Progenitor cell of endocrine pancreas (in vitro differentiated cells): ENCODE measurements around the gene TEX2. TPM values are rescaled to one million over a fixed set of nuclear protein-coding genes. Genes with fewer than 3 reads are reported as not detected.

ENCODE experiments used
- DNase-seq: peaks from one replicate; pipeline ENCODE4 v3.0.0; 2021; ENCODE audit warnings: low spot score; ENCODE audit not compliant: unreplicated experiment
- H3K27ac Mint-ChIP-seq: 2 replicates; pipeline ENCODE4 v1.8.0; 2021; ENCODE audit warnings: mild to moderate bottlenecking, moderate library complexity, mixed read lengths
- H3K27me3 Mint-ChIP-seq: 2 replicates; pipeline ENCODE4 v1.8.0; 2021; ENCODE audit warnings: mixed read lengths
- H3K36me3 Mint-ChIP-seq: 2 replicates; pipeline ENCODE4 v1.8.0; 2022; ENCODE audit warnings: mixed read lengths; ENCODE audit not compliant: insufficient read depth
- H3K4me1 Mint-ChIP-seq: 2 replicates; pipeline ENCODE4 v1.8.0; 2021; ENCODE audit warnings: low read depth, mixed read lengths
- H3K4me3 Mint-ChIP-seq: 2 replicates; pipeline ENCODE4 v1.8.0; 2021; ENCODE audit warnings: low read depth, mild to moderate bottlenecking, moderate library complexity, mixed read lengths
- H3K9me3 Mint-ChIP-seq: 2 replicates; pipeline ENCODE4 v1.8.0; 2021; ENCODE audit warnings: low read depth, mixed read lengths
- CTCF ChIP-seq: fragments of 200-600 bp; sonication (generic); IDR thresholded peaks from one replicate; pipeline ENCODE4 v1.5.0; 2021; ENCODE audit warnings: antibody characterized with exemption, mild to moderate bottlenecking; ENCODE audit not compliant: unreplicated experiment
- total RNA-seq: library from RNA; stranded (reverse); gene quantifications from 2 replicates; pipeline ENCODE4 v1.2.1, GENCODE V29; 2021

Gene TEX2
- total RNA-seq, 1 donor from 2014 or later, result 30.2 TPM

GRCh38 chr17:64145751-64146417 lies 117.2 kb downstream of the TEX2 start:
- Mint-ChIP-seq H3K4me3 (no peak overlapping the region), H3K27ac (no peak overlapping the region), H3K9me3 (no peaks in the 10 kb centered on the region), H3K27me3 (no peaks in the 10 kb centered on the region), H3K36me3 (peaks cover 3% of the 10 kb centered on the region), H3K4me1 (peaks cover 14% of the 10 kb centered on the region)
- peak; percentile 90 for DNase-seq
- no peak for TF ChIP-seq CTCF

- peaks cover 14% of the 10 kb centered on the region for H3K4me1 Mint-ChIP-seq
- no peak overlapping the region for H3K27ac Mint-ChIP-seq
- no peak overlapping the region for H3K4me3 Mint-ChIP-seq
- DNase-seq, result no peak
- no peaks in the 10 kb centered on the region for H3K27me3 Mint-ChIP-seq
- peaks cover 3% of the 10 kb centered on the region for H3K36me3 Mint-ChIP-seq
- no peak for TF ChIP-seq CTCF
- no peaks in the 10 kb centered on the region for H3K9me3 Mint-ChIP-seq
Measured at GRCh38 chr17:64145375-64145750, 117.7 kb downstream of the TEX2 start.

- H3K4me1 Mint-ChIP-seq, result no peaks in the 10 kb centered on the region
- no peaks in the 10 kb centered on the region for H3K9me3 Mint-ChIP-seq
- H3K27ac Mint-ChIP-seq, result no peak overlapping the region
- no peak overlapping the region for H3K4me3 Mint-ChIP-seq
- H3K27me3 Mint-ChIP-seq, result no peaks in the 10 kb centered on the region
- no peaks in the 10 kb centered on the region for H3K36me3 Mint-ChIP-seq
- no peak for DNase-seq
- no peak for TF ChIP-seq CTCF
Measured at GRCh38 chr17:64139542-64139941, 123.5 kb downstream of the TEX2 start.

GRCh38 chr17:64138441-64138840 lies 124.6 kb downstream of the TEX2 start:
- H3K4me3 Mint-ChIP-seq, result no peak overlapping the region
- H3K27ac Mint-ChIP-seq, result no peak overlapping the region
- H3K9me3 Mint-ChIP-seq, result no peaks in the 10 kb centered on the region
- H3K4me1 Mint-ChIP-seq, result peaks cover 1% of the 10 kb centered on the region
- H3K27me3 Mint-ChIP-seq, result no peaks in the 10 kb centered on the region
- DNase-seq, result no peak
- no peak for TF ChIP-seq CTCF
- no peaks in the 10 kb centered on the region for H3K36me3 Mint-ChIP-seq

- Mint-ChIP-seq H3K27ac (no peak overlapping the region), H3K27me3 (peaks cover 13% of the 10 kb centered on the region), H3K4me1 (peaks cover 5% of the 10 kb centered on the region), H3K36me3 (no peaks in the 10 kb centered on the region), H3K9me3 (no peaks in the 10 kb centered on the region), H3K4me3 (no peak overlapping the region)
- TF ChIP-seq CTCF, result no peak
- DNase-seq, result no peak
Measured at GRCh38 chr17:64135000-64135399, 128.1 kb downstream of the TEX2 start.
